Body of pancreas (tissue), 4 donors: Measurements from ENCODE around the gene FUT8. TPM values are rescaled to one million over a fixed set of nuclear protein-coding genes. Genes with fewer than 3 reads are reported as not detected.

Experiments used
- ATAC-seq: fragments of 150-250 bp; one replicate; pipeline ENCODE4 v1.9.1; 2016
- DNase-seq, 4 donors: peaks; one replicate each; pipeline ENCODE4 v3.0.0-alpha.2; 2019
- H3K27ac ChIP-seq, 4 donors: fragments of 200-600 bp; sonication (generic); 1 replicate in 3 of 4; 2 replicates in 1 of 4; pipeline versions ENCODE4 v1.5.1 to v1.6.1; 2016 to 2019; ENCODE audit warnings: mild to moderate bottlenecking in 1 of 4, mixed read lengths in 1 of 4, moderate library complexity in 1 of 4
- H3K27me3 ChIP-seq, 2 donors: fragments of 200-600 bp; sonication (generic); one replicate each; pipeline ENCODE4 v1.6.0; 2016; ENCODE audit warnings: mild to moderate bottlenecking in 1 of 2
- H3K36me3 ChIP-seq, 2 donors: fragments of 200-600 bp; sonication (generic); replicated peaks in 1 of 2; 2 replicates each; pipeline ENCODE4 v1.5.1; 2016; ENCODE audit warnings: low read depth in 2 of 2; ENCODE audit not compliant: insufficient read depth in 1 of 2
- H3K4me1 ChIP-seq: fragments of 200-600 bp; sonication (generic); one replicate; pipeline ENCODE4 v1.6.0; 2016
- H3K4me3 ChIP-seq, 2 donors: fragments of 200-600 bp; sonication (generic); 1 replicate in 1 of 2; 2 replicates in 1 of 2; pipeline ENCODE4 v1.5.1; 2016 to 2019
- H3K9me3 ChIP-seq, 3 donors: fragments of 200-600 bp; sonication (generic); 1 replicate in 2 of 3; 2 replicates in 1 of 3; pipeline ENCODE4 v1.5.1; 2016
- POLR2A ChIP-seq, 3 donors: fragments of 450-650 bp; IDR thresholded peaks; one replicate each; pipeline ENCODE4 v1.6.1; 2016; ENCODE audit warnings: antibody characterized with exemption in 3 of 3, mild to moderate bottlenecking in 2 of 3
- WGBS, 2 donors: methylation state at CpG; one replicate each; pipeline ENCODE4 v1.1.5; 2017; 5-methylcytosine and 5-hydroxymethylcytosine counted together
- intact Hi-C: fragments of 100-400 bp; cut with DNase I; formaldehyde crosslinking; loops from one replicate; pipeline ENCODE4 v1.15.1; 2023
- total RNA-seq, 2 donors: library from RNA; depleted of rRNA; stranded (reverse); fragments of >200 nt; gene quantifications; one replicate each; pipeline ENCODE4 v1.1.0, GENCODE V29; 2016
- TF ChIP-seq, protein P1 (sequence below), 7 experiments: fragments of 450-650 bp in 4 of 7; fragments of 200-600 bp in 3 of 7; sonication (generic) in 3 of 7; IDR thresholded peaks; one replicate each; pipeline ENCODE4 v1.5.1; 2016 to 2019; ENCODE audit warnings: antibody characterized with exemption in 7 of 7

The FUT8 gene
- total RNA-seq, 2 donors from 2014 or later, result 31.1 to 33.0 TPM

DNA sequence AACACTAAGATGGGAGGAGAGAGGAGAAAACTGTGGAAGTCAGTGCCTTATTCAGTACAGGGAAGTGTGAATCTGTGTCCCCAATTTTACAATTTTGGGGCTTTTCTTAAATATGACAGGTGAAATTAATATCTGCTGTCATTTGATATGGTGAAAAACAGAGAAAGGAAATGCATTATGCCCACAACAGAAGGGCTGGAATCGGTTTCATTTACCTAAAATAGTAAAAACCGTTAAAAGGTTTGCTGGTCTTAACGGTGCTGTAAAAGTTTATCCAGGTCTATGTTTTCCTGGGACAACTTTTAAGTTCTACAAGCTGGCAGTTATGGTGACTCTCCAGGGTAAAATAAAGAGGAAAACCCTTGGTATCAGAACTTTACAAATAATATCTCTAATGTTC lies 310.8 kb downstream of the FUT8 start:
- no peaks in the 10 kb centered on the region for H3K36me3 ChIP-seq
- DNase-seq (no peak), ATAC-seq (no peak)
- intact Hi-C loops, result no loop called here
- H3K4me1 ChIP-seq, result no peaks in the 10 kb centered on the region
- WGBS, 2 donors, result 84 to 95% methylated on average over 3 of the region's 3 CpGs
- no peak overlapping the region for H3K27ac ChIP-seq
- TF ChIP-seq POLR2A (IDR thresholded peaks at IDR 0.05), result no peak
- TF ChIP-seq, protein P1, sequence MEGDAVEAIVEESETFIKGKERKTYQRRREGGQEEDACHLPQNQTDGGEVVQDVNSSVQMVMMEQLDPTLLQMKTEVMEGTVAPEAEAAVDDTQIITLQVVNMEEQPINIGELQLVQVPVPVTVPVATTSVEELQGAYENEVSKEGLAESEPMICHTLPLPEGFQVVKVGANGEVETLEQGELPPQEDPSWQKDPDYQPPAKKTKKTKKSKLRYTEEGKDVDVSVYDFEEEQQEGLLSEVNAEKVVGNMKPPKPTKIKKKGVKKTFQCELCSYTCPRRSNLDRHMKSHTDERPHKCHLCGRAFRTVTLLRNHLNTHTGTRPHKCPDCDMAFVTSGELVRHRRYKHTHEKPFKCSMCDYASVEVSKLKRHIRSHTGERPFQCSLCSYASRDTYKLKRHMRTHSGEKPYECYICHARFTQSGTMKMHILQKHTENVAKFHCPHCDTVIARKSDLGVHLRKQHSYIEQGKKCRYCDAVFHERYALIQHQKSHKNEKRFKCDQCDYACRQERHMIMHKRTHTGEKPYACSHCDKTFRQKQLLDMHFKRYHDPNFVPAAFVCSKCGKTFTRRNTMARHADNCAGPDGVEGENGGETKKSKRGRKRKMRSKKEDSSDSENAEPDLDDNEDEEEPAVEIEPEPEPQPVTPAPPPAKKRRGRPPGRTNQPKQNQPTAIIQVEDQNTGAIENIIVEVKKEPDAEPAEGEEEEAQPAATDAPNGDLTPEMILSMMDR (IDR thresholded peaks at IDR 0.05), result no peak
- H3K4me3 ChIP-seq, result no peak overlapping the region
- H3K27me3 ChIP-seq, result no peaks in the 10 kb centered on the region
- H3K9me3 ChIP-seq, result no peaks in the 10 kb centered on the region

DNA sequence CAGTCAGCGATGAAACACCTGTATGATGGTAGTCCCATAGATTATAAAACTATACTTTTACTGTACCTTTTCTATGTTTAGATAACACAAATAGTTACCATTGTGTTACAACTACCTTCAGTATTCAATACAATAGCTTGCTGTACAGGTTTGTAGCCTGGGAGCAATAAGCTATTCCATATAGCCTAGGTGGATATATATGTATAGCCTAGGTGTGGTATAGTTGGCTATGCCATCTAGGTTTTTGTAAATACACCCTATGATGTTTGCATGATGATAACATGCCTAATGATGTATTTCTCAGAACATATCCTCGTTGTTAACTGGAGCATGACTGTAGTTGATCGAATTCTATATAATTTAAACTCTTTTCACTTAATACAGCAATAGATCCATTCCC lies 316.1 kb downstream of the FUT8 start:
- WGBS, 2 donors, result 91 to 95% methylated on average over 3 of the region's 3 CpGs
- Histone ChIP-seq H3K4me1 (no peaks in the 10 kb centered on the region), H3K27ac (no peak overlapping the region), H3K27me3 (no peaks in the 10 kb centered on the region), H3K4me3 (no peak overlapping the region), H3K36me3 (no peaks in the 10 kb centered on the region), H3K9me3 (no peaks in the 10 kb centered on the region)
- intact Hi-C loops, result no loop called here
- no peak for ATAC-seq
- DNase-seq, result no peak
- TF ChIP-seq, protein P1 (IDR thresholded peaks at IDR 0.05), result no peak
- no peak for TF ChIP-seq POLR2A (IDR thresholded peaks at IDR 0.05)

DNA sequence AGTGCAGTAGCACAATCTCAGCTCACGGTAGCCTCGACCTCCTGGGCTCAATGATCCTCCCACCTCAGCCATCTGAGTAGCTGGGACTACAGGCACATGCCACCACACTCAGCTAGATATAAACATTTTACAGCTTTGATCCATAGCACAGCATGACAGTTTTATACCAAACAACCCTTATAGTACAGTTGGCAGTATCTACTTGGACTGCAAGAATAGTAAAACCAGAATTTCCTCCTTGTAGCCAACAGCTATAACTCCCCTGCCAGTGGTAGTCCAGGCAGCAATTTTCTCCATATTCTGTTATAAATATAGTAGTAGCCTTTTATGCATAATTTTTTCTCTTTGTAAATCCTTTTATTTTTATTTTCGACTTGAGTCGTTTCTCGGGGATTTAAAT lies 317.0 kb downstream of the FUT8 start:
- intact Hi-C loops, result no loop called here
- H3K4me1 ChIP-seq, result no peaks in the 10 kb centered on the region
- H3K27ac ChIP-seq, result no peak overlapping the region
- H3K9me3 ChIP-seq, result no peaks in the 10 kb centered on the region
- ATAC-seq (no peak), DNase-seq (no peak)
- TF ChIP-seq, protein P1 (IDR thresholded peaks at IDR 0.05), result no peak
- TF ChIP-seq POLR2A (IDR thresholded peaks at IDR 0.05), result no peak
- no peak overlapping the region for H3K4me3 ChIP-seq
- H3K27me3 ChIP-seq, result no peaks in the 10 kb centered on the region
- WGBS, 2 donors, result 93 to 97% methylated on average over 5 of the region's 5 CpGs
- no peaks in the 10 kb centered on the region for H3K36me3 ChIP-seq

DNA sequence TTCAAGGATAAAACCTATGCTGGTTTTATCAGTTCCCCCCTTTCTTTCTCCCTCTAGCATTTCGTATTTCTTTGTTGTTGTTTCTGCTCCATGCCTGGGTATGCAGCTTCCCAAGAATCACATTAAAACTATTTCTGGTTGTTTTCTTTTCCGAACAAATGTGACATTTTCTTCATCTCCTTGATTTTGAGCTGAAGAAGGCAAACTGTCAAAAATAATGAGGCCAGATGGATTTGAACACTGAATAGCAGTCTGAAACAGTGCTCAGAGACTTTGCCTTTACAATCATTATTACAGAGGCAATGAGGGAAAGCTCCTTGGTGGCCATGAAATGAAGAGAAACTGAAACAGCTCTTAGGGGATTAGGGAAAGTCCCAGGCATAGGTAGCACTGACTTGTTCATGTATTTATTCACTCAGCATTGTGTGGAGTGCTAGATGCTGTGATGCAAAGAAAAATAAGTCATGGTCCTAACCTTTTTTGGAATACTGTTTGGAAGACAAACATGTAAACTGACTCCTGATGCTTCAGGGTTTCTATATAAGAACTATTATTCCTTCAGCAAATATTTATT lies 319.5 kb downstream of the FUT8 start:
- no peak for TF ChIP-seq POLR2A (IDR thresholded peaks at IDR 0.05)
- TF ChIP-seq, protein P1 (IDR thresholded peaks at IDR 0.05), result no peak
- H3K36me3 ChIP-seq, result no peaks in the 10 kb centered on the region
- WGBS, 2 donors, result 75 to 93% methylated on average over 2 of the region's 2 CpGs
- H3K27me3 ChIP-seq, result no peaks in the 10 kb centered on the region
- H3K4me3 ChIP-seq, result no peak overlapping the region
- no peak for DNase-seq
- ATAC-seq, result no peak
- intact Hi-C loops, result no loop called here
- H3K4me1 ChIP-seq, result no peaks in the 10 kb centered on the region
- H3K27ac ChIP-seq, result no peak overlapping the region
- no peaks in the 10 kb centered on the region for H3K9me3 ChIP-seq

DNA sequence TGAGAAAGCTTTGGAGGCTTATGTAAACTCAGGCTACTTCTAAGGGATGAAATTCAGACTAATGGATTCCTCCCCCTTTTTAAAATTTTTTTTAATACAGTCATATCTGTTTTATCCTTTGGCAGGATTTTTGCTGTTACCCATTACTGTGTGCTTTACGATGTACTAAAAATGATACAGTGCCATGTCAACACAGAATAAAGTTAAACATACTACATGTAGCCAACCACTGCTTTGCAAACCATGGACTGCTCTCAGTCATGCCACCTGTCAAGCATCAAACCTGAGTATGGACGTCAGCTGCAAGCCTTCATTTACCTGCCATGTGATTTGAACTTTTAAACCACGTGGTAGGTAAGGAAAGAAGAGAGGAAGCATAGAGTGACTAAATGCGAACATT lies 325.8 kb downstream of the FUT8 start:
- 91 to 93% methylated on average over 4 of the region's 4 CpGs for WGBS, 2 donors
- Histone ChIP-seq H3K4me1 (no peaks in the 10 kb centered on the region), H3K9me3 (no peaks in the 10 kb centered on the region), H3K27me3 (no peaks in the 10 kb centered on the region), H3K27ac (no peak overlapping the region), H3K4me3 (no peak overlapping the region), H3K36me3 (peaks cover 0 to 3% of the 10 kb centered on the region in 2 donors)
- TF ChIP-seq, protein P1 (IDR thresholded peaks at IDR 0.05), result no peak
- TF ChIP-seq POLR2A (IDR thresholded peaks at IDR 0.05), result no peak
- ATAC-seq, result no peak
- intact Hi-C loops, result no loop called here
- no peak for DNase-seq
